A549 (cell line): ENCODE data around the gene RBCK1.

Experiments used
- CBX2 ChIP-seq: fragments of 200-600 bp; sonication (generic); IDR thresholded peaks from 2 replicates; pipeline ENCODE4 v1.6.1; 2016; ENCODE audit warnings: low read depth, mild to moderate bottlenecking, borderline replicate concordance
- CHD2 ChIP-seq: fragments of 150-350 bp; IDR thresholded peaks from 2 replicates; pipeline ENCODE4 v1.6.1; 2014; ENCODE audit warnings: low read length; ENCODE audit not compliant: partially characterized antibody
- EP300 ChIP-seq, 2 experiments: fragments of >200 bp; sonication (Bioruptor Twin); formaldehyde crosslinking; IDR thresholded peaks; 2 replicates in 1 of 2; 3 replicates in 1 of 2; pipeline ENCODE4 v1.6.1; 2016 to 2017
- HES2 ChIP-seq: fragments of >200 bp; sonication (Bioruptor Twin); formaldehyde crosslinking; IDR thresholded peaks from 2 replicates; pipeline ENCODE4 v1.6.1; 2016
- MAFK ChIP-seq: fragments of 450-650 bp; IDR thresholded peaks from 2 replicates; pipeline ENCODE4 v1.6.1; 2014; ENCODE audit not compliant: partially characterized antibody
- MYC ChIP-seq: IDR thresholded peaks from 2 replicates; pipeline ENCODE4 v1.6.1; 2012; ENCODE audit warnings: mild to moderate bottlenecking, inconsistent platforms, low read length, improper control_type of control experiment, borderline replicate concordance
- NPAS2 ChIP-seq: fragments of 250-450 bp; sonication (Bioruptor Pico); IDR thresholded peaks from 2 replicates; pipeline ENCODE4 v1.8.0; 2022; ENCODE audit warnings: mild to moderate bottlenecking, moderate library complexity, borderline replicate concordance
- POLR2A ChIP-seq: IDR thresholded peaks from 2 replicates; pipeline ENCODE4 v1.6.1; 2012; ENCODE audit warnings: mild to moderate bottlenecking, low read length
- POLR2AphosphoS2 ChIP-seq: conservative IDR thresholded peaks from 2 replicates; pipeline ENCODE4 v1.6.1; 2012; ENCODE audit warnings: low read length, improper control_type of control experiment, inconsistent platforms
- REST ChIP-seq: fragments of 200-600 bp; sonication (generic); IDR thresholded peaks from 2 replicates; pipeline ENCODE4 v1.6.1; 2016; ENCODE audit warnings: antibody characterized with exemption, mild to moderate bottlenecking, moderate library complexity
- TF ChIP-seq, protein P1 (sequence below): fragments of >200 bp; sonication (Bioruptor Twin); formaldehyde crosslinking; IDR thresholded peaks from 3 replicates; pipeline ENCODE4 v1.5.1; 2016

DNA sequence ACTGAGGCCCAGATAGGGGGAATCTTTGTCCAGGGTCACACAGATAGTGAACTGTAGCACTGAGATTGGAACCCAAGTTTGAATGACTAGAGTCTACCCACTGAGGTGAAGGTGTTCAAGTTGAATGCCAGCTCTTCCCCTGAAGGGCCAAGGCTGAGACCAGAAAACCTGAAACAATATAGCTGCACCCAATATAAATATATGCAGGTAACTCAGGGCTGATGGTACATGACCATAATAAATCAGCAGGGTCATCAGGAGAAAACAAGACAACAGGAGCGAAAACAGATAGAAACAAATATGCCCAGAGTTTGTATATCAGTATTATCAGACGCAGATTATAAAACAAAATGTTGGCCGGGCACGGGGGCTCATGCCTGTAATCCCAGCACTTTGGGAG, 4.0 kb upstream of the RBCK1 start:
- TF ChIP-seq NPAS2 (no peak), MYC (no peak), HES2 (no peak), CHD2 (no peak), CBX2 (no peak), REST (no peak), POLR2A (no peak), EP300 (IDR thresholded peaks at IDR 0.05) (no peak), POLR2AphosphoS2 (no peak), MAFK (no peak)
- TF ChIP-seq, protein P1, sequence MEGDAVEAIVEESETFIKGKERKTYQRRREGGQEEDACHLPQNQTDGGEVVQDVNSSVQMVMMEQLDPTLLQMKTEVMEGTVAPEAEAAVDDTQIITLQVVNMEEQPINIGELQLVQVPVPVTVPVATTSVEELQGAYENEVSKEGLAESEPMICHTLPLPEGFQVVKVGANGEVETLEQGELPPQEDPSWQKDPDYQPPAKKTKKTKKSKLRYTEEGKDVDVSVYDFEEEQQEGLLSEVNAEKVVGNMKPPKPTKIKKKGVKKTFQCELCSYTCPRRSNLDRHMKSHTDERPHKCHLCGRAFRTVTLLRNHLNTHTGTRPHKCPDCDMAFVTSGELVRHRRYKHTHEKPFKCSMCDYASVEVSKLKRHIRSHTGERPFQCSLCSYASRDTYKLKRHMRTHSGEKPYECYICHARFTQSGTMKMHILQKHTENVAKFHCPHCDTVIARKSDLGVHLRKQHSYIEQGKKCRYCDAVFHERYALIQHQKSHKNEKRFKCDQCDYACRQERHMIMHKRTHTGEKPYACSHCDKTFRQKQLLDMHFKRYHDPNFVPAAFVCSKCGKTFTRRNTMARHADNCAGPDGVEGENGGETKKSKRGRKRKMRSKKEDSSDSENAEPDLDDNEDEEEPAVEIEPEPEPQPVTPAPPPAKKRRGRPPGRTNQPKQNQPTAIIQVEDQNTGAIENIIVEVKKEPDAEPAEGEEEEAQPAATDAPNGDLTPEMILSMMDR, result no peak
